ENCODE measurements around the gene KREMEN2.

KREMEN2 gene

DNA sequence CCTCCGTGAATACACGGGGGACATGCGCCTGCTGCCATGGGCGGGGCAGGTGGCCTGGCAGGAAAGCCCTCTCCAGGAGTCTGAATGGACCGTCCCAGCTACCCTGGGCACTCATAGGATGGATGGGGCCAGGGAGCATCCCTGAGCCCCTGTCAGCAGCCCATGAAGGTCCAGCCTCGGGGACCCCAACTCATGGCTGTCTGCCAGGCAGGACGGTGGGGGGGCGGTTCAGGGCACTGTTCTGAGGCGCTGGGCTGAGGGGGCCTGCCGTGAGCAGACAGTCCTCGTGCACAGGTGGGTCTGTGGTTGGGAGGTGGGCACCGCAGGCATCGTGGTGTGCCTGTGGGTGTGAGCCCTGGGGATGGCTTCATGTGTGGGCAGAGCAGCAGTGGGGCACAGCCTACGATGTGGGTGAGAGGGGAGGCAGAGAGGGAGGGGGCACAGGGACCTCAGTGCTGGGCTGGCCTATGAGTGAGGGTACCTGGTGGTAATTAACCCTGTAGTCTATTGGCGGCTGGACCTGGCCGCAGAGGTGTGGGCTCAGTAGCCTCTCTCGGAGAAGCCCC lies 22.6 kb downstream of the KREMEN2 start:
- TF ChIP-seq, protein P1, sequence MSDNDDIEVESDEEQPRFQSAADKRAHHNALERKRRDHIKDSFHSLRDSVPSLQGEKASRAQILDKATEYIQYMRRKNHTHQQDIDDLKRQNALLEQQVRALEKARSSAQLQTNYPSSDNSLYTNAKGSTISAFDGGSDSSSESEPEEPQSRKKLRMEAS (IDR thresholded peaks at IDR 0.05; ENCODE audit: low read depth, low read length) = no peak
- TF ChIP-seq, protein P2, sequence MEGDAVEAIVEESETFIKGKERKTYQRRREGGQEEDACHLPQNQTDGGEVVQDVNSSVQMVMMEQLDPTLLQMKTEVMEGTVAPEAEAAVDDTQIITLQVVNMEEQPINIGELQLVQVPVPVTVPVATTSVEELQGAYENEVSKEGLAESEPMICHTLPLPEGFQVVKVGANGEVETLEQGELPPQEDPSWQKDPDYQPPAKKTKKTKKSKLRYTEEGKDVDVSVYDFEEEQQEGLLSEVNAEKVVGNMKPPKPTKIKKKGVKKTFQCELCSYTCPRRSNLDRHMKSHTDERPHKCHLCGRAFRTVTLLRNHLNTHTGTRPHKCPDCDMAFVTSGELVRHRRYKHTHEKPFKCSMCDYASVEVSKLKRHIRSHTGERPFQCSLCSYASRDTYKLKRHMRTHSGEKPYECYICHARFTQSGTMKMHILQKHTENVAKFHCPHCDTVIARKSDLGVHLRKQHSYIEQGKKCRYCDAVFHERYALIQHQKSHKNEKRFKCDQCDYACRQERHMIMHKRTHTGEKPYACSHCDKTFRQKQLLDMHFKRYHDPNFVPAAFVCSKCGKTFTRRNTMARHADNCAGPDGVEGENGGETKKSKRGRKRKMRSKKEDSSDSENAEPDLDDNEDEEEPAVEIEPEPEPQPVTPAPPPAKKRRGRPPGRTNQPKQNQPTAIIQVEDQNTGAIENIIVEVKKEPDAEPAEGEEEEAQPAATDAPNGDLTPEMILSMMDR (IDR thresholded peaks at IDR 0.05; ENCODE audit: low read depth, low read length) = no peak
- TF ChIP-seq MYC (IDR thresholded peaks at IDR 0.05; ENCODE audit: low read depth, low read length) (no peak), POLR2A (IDR thresholded peaks at IDR 0.05; ENCODE audit: extremely low read depth, insufficient read length) (no peak)
- no peak overlapping the region for H3K4me3 ChIP-seq (ENCODE audit: low read depth, low read length)
- DNase-seq (ENCODE audit: low read depth) = no peak

DNA sequence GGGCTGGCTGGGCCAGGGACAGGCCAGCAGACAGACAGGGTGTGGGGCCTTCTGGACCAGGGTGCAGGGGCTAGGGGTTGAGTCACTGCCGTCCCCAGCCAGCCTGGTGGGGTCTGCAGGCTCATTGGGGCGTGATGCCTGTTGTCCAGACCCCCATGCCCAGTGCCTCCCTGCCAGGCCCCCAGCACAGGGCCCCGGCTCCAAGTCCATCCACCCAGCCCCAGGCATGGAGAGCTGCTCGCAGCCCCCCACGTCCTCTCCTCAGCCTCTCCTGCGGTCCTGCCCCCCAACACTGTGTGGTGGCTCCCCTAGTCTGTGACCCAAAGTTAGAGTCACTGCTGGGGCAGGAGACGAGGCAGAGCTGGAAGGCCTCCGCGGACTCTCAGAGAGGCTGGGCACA lies 23.2 kb downstream of the KREMEN2 start:
- no peak overlapping the region for H3K4me3 ChIP-seq (ENCODE audit: low read depth, low read length)
- DNase-seq (ENCODE audit: low read depth) = no peak
- TF ChIP-seq, protein P2 (IDR thresholded peaks at IDR 0.05; ENCODE audit: low read depth, low read length) = no peak
- TF ChIP-seq MYC (IDR thresholded peaks at IDR 0.05; ENCODE audit: low read depth, low read length) = no peak
- TF ChIP-seq, protein P1 (IDR thresholded peaks at IDR 0.05; ENCODE audit: low read depth, low read length) = no peak
- no peak for TF ChIP-seq POLR2A (IDR thresholded peaks at IDR 0.05; ENCODE audit: extremely low read depth, insufficient read length)

DNA sequence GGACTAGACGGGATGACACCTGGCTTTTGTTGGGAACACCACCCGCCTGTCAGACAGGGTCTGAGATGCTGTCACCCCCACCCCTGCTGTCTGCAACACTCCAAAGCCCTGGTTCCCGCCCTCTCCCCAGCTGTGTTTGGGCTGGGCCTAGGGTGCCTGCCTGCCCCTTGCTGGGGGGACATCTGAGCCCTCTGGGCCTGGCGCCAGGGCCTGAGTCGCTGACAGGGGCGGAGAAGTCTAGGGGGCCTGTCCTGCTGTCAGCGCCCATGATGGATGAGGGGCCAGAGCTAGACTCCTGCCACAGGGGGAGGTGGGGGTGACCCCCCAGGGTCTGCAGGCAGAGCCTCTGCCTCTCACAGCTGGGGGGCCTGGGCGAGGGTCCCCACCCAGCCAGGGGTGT lies 23.8 kb downstream of the KREMEN2 start:
- DNase-seq (ENCODE audit: low read depth) = no peak
- H3K4me3 ChIP-seq (ENCODE audit: low read depth, low read length) = no peak overlapping the region
- TF ChIP-seq POLR2A (IDR thresholded peaks at IDR 0.05; ENCODE audit: extremely low read depth, insufficient read length) (no peak), MYC (IDR thresholded peaks at IDR 0.05; ENCODE audit: low read depth, low read length) (no peak)
- TF ChIP-seq, protein P2 (IDR thresholded peaks at IDR 0.05; ENCODE audit: low read depth, low read length) = no peak
- TF ChIP-seq, protein P1 (IDR thresholded peaks at IDR 0.05; ENCODE audit: low read depth, low read length) = no peak

DNA sequence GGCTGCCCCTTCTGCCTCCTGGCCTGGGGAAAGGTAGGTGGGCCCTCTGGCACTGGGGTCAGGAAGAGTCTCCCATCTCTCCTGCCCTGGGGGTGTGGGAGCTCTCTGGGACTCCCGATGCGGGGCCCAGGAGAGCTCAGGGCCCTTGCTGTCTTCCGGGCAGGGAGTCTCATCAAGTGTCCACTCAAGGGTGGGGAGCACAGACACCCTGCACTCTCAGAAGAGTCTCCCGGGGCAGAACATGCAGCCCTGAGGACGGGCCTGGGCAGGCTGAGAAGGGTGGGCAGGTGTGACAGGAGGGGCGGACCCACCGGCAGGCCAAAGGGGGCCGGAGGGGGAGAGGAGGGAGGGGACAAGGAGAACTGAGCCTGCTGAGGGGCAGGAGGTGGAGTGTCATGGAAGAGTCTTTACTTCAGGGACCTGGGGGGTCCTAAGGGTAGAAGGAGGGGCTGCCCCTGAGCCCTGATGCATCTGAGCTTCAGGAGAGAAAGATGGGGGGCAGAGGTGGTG lies 24.6 kb downstream of the KREMEN2 start:
- no peak overlapping the region for H3K4me3 ChIP-seq (ENCODE audit: low read depth, low read length)
- no peak for DNase-seq (ENCODE audit: low read depth)
- TF ChIP-seq POLR2A (IDR thresholded peaks at IDR 0.05; ENCODE audit: extremely low read depth, insufficient read length) (no peak), MYC (IDR thresholded peaks at IDR 0.05; ENCODE audit: low read depth, low read length) (no peak)
- TF ChIP-seq, protein P2 (IDR thresholded peaks at IDR 0.05; ENCODE audit: low read depth, low read length) = no peak
- TF ChIP-seq, protein P1 (IDR thresholded peaks at IDR 0.05; ENCODE audit: low read depth, low read length) = no peak

DNA sequence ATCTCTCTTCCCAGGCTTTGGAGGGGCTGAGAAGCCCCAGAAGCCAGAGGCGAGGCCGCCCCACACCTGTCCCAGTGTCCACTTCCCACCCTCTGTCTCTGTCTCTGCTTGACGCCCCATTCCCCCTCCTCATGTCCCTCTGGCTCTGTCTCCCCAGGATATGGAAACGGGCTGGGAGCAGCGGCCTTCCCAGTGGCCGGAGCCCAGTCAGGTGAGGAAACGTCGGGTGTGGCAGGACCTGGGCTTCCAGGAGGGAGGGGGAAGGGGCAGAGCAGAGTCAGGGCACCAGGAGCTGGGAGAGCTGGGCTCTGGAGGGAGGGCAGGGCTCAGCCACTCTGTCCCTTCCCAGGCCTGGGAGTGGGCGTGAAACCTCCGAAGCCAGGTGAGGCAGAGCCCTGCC lies 26.8 kb downstream of the KREMEN2 start:
- TF ChIP-seq, protein P2 (IDR thresholded peaks at IDR 0.05; ENCODE audit: low read depth, low read length) = no peak
- TF ChIP-seq, protein P1 (IDR thresholded peaks at IDR 0.05; ENCODE audit: low read depth, low read length) = no peak
- TF ChIP-seq POLR2A (IDR thresholded peaks at IDR 0.05; ENCODE audit: extremely low read depth, insufficient read length) (no peak), MYC (IDR thresholded peaks at IDR 0.05; ENCODE audit: low read depth, low read length) (no peak)
- no peak overlapping the region for H3K4me3 ChIP-seq (ENCODE audit: low read depth, low read length)
- DNase-seq (ENCODE audit: low read depth) = no peak

Measured in NB4 (cell line).